ENCODE measurements around the gene KLC3. TPM values are rescaled to one million over a fixed set of nuclear protein-coding genes. Genes with fewer than 3 reads are reported as not detected.

KLC3 gene
- polyA plus RNA-seq, 1 of the 3 experiments (the other 2 are of a cell fraction): 1.2 TPM

GRCh38 chr19:45322744-45323281 lies 17.7 kb upstream of the KLC3 start, which contains the start of gene CKM (continued):
- TF ChIP-seq CHD2 (IDR thresholded peaks at IDR 0.05; ENCODE audit: low read length, partially characterized antibody): no peak

DNA sequence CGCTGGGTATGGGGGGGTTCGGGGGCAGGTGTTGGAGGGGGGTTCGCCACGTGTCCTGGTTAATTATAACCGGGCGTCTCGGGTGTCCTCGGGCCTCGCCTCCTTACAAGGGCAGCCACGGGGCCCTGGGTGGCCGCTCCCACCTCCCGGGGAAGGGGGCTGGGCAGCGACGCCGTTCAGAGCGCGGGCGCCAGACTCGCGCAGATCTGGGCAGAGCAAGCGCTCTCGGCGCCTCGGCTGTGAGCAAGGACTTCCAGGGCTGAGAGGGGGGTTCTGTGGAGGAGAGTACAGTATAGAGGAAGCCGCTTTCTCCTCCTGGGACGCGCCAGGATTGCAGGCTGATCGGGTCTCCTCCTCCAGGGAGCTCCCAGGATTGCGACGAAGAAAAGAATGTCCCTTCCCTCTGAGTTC lies 16.9 kb upstream of the KLC3 start:
- H3K36me3 ChIP-seq (replicated peaks in 1 of 2; ENCODE audit: control insufficient read depth in 1 of 2, insufficient read depth in 2 of 2, low read length in 1 of 2): no peaks in the 10 kb centered on the region
- H3K4me3 ChIP-seq (ENCODE audit: low read depth in 2 of 2, low read length in 1 of 2): no peak overlapping the region
- ChIA-PET CTCF (interaction anchor here (1.4 to 2.1 kb wide), 2 partner anchors 15 to 156 kb away, joined by 3 to 6 read pairs; no protein-coding TSS in a partner anchor), POLR2A (no interaction called here)
- no peaks in the 10 kb centered on the region for H3K9me2 ChIP-seq
- H3K9ac ChIP-seq: no peak overlapping the region
- DNase-seq: peak; percentile 70
- no peaks in the 10 kb centered on the region for H3K79me2 ChIP-seq (ENCODE audit: insufficient read depth)
- no peaks in the 10 kb centered on the region for H3F3A ChIP-seq (replicated peaks; ENCODE audit: insufficient read depth)
- TF ChIP-seq CTCF (IDR thresholded peaks at IDR 0.05) (no peak), MXI1 (IDR thresholded peaks at IDR 0.05; ENCODE audit: low read depth, low read length) (no peak), FOSL2 (IDR thresholded peaks at IDR 0.05; ENCODE audit: borderline replicate concordance, low read depth) (no peak), YY1 (IDR thresholded peaks at IDR 0.05; ENCODE audit: low read depth) (no peak), RCOR1 (IDR thresholded peaks at IDR 0.05; ENCODE audit: low read length) (no peak), TCF12 (IDR thresholded peaks at IDR 0.05) (no peak), TEAD4 (IDR thresholded peaks at IDR 0.05; ENCODE audit: borderline replicate concordance, insufficient read depth) (no peak), EP300 (IDR thresholded peaks at IDR 0.05; ENCODE audit: borderline replicate concordance in 1 of 2, low read depth in 1 of 2, low read length in 1 of 2) (no peak), FOXJ3 (CRISPR knock-in tag; IDR thresholded peaks at IDR 0.05) (no peak), RXRA (IDR thresholded peaks at IDR 0.05; ENCODE audit: borderline replicate concordance, low read depth) (no peak), NRF1 (IDR thresholded peaks at IDR 0.05; ENCODE audit: low read depth, low read length) (no peak), SIN3A (IDR thresholded peaks at IDR 0.05; ENCODE audit: borderline replicate concordance, low read depth, low read length) (no peak), RFX5 (IDR thresholded peaks at IDR 0.05; ENCODE audit: low read length) (no peak)
- TF ChIP-seq, protein P1, sequence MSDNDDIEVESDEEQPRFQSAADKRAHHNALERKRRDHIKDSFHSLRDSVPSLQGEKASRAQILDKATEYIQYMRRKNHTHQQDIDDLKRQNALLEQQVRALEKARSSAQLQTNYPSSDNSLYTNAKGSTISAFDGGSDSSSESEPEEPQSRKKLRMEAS (IDR thresholded peaks at IDR 0.05; ENCODE audit: low read depth): no peak
- WGBS (ENCODE audit: low lambda C conversion rate): 17% methylated on average over 10 of the region's 30 CpGs
- H4K20me1 ChIP-seq (ENCODE audit: insufficient read depth): no peaks in the 10 kb centered on the region
- H3K4me2 ChIP-seq: no peak overlapping the region
- no peak overlapping the region for H3K27ac ChIP-seq (ENCODE audit: low read depth in 2 of 2, low read length in 1 of 2)
- H3K4me1 ChIP-seq (ENCODE audit: control insufficient read depth in 1 of 2, insufficient read depth in 2 of 2, low read depth in 1 of 2, low read length in 1 of 2): peaks cover 0 to 5% of the 10 kb centered on the region in 2 experiments; a peak in 1 of 4 replicates
- no peak overlapping the region for H2AFZ ChIP-seq (ENCODE audit: low read depth)
- peaks cover 3% of the 10 kb centered on the region; the same call in 1 of the 2 replicates for H3K27me3 ChIP-seq (ENCODE audit: insufficient read depth)
- H3K9me3 ChIP-seq: no peaks in the 10 kb centered on the region

All from SK-N-SH (cell line).